Esophagus squamous epithelium (tissue), 5 donors: ENCODE data around the gene CLDN19. TPM values are rescaled to one million over a fixed set of nuclear protein-coding genes. Genes with fewer than 3 reads are reported as not detected.

ENCODE experiments used
- DNase-seq: peaks from one replicate; lab custom pipeline; 2025; lab: John Stamatoyannopoulos, UW
- H3K27ac ChIP-seq, 4 donors: fragments of 200-600 bp; sonication (generic); one replicate each; pipeline ENCODE4 v1.5.1; 2016 to 2019; ENCODE audit warnings: mild to moderate bottlenecking in 1 of 4
- H3K27me3 ChIP-seq, 4 donors: fragments of 200-600 bp; sonication (generic); 1 replicate in 3 of 4; 2 replicates in 1 of 4; pipeline versions ENCODE4 v1.5.1 to v1.6.0; 2017 to 2021; ENCODE audit warnings: antibody characterized with exemption in 1 of 4
- H3K36me3 ChIP-seq, 3 donors: fragments of 200-600 bp; sonication (generic); one replicate each; pipeline ENCODE4 v1.5.1; 2016 to 2019
- H3K4me1 ChIP-seq, 3 donors: fragments of 200-600 bp; sonication (generic); one replicate each; pipeline ENCODE4 v1.5.1; 2017 to 2019
- H3K4me3 ChIP-seq, 4 donors: fragments of 200-600 bp; sonication (generic); 1 replicate in 3 of 4; 2 replicates in 1 of 4; pipeline ENCODE4 v1.5.1; 2016 to 2019; ENCODE audit warnings: mild to moderate bottlenecking in 2 of 4, moderate library complexity in 1 of 4
- H3K9me3 ChIP-seq, 3 donors: fragments of 200-600 bp; sonication (generic); one replicate each; pipeline ENCODE4 v1.5.1; 2016 to 2019
- CTCF ChIP-seq, 6 experiments: fragments of 450-650 bp in 4 of 6; fragments of 200-600 bp in 2 of 6; sonication (generic) in 2 of 6; IDR thresholded peaks; one replicate each; pipeline ENCODE4 v1.5.1; 2016 to 2019; ENCODE audit warnings: antibody characterized with exemption in 6 of 6, mild to moderate bottlenecking in 4 of 6, moderate library complexity in 4 of 6
- POLR2A ChIP-seq, 4 donors: fragments of 450-650 bp; IDR thresholded peaks; one replicate each; pipeline ENCODE4 v1.6.1; 2017; ENCODE audit warnings: antibody characterized with exemption in 4 of 4, mild to moderate bottlenecking in 4 of 4, moderate library complexity in 3 of 4
- WGBS, 2 donors: methylation state at CpG; one replicate each; pipeline ENCODE4 v1.1.5; 2018; 5-methylcytosine and 5-hydroxymethylcytosine counted together
- intact Hi-C: fragments of 100-400 bp; cut with DNase I; formaldehyde crosslinking; loops from one replicate; pipeline ENCODE4 v1.15.0; 2022
- total RNA-seq, 4 donors: library from RNA; depleted of rRNA; stranded (reverse); fragments of >200 nt; gene quantifications; one replicate each; pipeline ENCODE4 v1.1.0, GENCODE V29; 2016
- donor health status: DM: yes; HTN: yes; CAD: no.

The CLDN19 gene
- total RNA-seq, 4 donors from 2014 or later = 0.21 TPM; not detected in 3

DNA sequence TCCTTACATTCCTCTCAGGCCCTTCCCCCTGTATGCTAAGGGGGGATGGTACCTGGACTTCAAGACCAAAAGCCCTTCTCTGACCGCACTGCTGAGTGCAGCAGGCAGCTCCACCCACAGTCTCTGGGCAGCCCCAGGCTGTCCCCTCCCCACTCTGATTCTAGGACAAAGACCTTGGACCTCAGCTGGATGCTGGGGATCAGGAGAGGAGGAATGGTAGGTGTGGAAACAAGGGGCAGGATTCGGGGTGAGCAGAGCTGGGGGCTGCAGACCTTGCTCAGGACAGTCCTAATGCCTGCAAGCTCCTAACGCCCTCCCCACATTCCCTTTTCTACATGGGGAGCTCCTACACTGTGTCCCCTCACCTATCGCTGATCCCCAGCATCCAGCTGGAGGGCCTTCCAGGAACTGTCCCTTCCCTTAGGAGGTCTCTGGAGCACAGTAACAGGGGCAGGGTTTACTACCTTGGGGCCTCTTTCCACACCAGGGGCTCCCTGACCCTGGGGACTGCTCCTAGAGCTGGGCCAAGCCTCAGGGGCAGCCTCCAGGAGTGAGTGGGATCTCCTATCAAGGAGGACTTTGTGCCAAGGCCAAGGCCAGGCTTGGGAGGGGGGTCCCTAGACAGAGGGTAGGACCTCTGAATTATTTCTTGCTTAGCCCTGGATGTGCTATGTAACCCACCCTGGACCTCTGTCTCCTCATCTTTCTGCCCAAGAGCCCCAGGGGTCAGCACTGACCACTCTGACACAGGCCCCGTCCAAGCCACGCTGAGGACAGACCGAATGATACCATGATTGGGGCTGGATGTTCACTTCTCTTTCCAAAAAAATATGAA is 5.6 kb downstream of the CLDN19 start:
- Histone ChIP-seq H3K4me3 (no peak overlapping the region), H3K36me3 (no peaks in the 10 kb centered on the region), H3K4me1 (peaks cover 8 to 27% (median 22%) of the 10 kb centered on the region in 3 donors), H3K27ac (no peak overlapping the region), H3K9me3 (no peaks in the 10 kb centered on the region), H3K27me3 (no peaks in the 10 kb centered on the region)
- TF ChIP-seq CTCF (IDR thresholded peaks at IDR 0.05) = no peak
- TF ChIP-seq POLR2A (IDR thresholded peaks at IDR 0.05) = no peak
- 83 to 86% methylated on average over 6 to 7 of the region's 7 CpGs for WGBS, 2 donors
- DNase-seq = no peak
- intact Hi-C loops = no loop called here

DNA sequence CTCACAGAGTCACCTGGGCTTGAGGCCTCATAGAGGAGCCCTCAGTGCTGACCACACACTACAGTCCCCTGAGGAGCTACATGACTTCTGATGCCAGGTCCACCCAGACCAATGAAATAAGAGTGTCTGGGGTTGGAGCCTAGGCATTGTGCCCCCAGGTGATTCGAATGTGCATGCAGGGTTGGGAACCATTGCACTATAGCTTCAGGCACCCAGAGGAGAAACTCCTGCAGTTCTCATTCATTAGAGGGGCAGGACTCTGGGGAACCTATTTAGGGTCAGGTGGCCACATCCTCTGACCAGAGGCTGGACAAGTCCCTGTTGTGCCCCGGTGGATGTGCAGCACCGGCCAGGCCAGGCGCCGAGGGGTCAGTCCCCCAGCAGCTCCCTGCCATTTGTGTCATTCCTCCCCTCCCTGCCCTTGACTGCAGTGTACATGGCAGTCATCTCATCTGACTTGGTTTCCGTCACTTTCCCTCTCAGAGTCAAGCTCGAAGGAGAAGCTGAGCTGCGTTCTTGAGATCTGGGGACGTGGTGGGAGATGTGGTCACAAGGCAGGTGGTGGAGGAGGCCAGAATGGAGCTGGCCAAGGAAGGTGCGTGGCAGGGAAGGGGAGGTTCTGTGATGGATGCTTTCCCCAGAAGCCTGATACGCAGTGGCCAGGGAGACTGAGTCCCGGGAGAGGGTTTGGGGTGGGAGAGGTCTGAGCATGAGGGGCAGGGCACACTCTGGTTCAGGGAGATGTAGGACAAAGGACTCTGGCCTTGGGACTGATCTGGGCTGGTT is 6.4 kb downstream of the CLDN19 start:
- no peaks in the 10 kb centered on the region for H3K36me3 ChIP-seq
- intact Hi-C loops = no loop called here
- no peak for DNase-seq
- H3K27ac ChIP-seq = no peak overlapping the region
- no peaks in the 10 kb centered on the region for H3K27me3 ChIP-seq
- peaks cover 8 to 27% (median 22%) of the 10 kb centered on the region in 3 donors for H3K4me1 ChIP-seq
- H3K4me3 ChIP-seq = no peak overlapping the region
- no peak for TF ChIP-seq CTCF (IDR thresholded peaks at IDR 0.05)
- TF ChIP-seq POLR2A (IDR thresholded peaks at IDR 0.05) = no peak
- no peaks in the 10 kb centered on the region for H3K9me3 ChIP-seq
- 92% methylated on average over 7 to 11 of the region's 12 CpGs for WGBS, 2 donors

DNA sequence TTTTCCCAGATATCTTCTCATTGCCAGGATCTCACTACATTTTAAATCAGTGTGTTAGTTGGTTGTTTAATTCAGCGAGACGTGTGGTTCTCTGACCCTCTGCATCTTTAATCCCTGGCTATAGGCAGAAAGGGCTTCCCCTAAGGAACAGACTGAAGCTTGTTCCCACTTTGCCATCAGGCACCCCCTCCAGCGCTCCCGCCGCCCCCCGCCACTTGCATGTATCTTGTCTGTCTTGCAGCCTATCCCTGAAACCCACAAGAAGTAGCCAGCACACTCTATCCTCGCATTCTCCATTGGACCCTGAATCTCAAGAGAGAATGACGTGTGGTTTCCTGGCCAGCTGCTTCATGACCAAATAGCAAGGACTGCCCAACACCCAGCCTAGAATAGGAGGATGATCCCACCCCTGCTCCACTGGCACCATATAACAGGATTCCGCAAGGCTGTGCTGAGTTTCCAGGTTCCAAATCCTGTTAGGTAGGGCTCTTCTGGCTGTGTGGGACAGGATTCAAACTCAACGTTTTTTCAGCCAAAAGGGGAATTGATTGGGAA is 7.8 kb downstream of the CLDN19 start:
- H3K36me3 ChIP-seq = no peaks in the 10 kb centered on the region
- intact Hi-C loops = no loop called here
- 62 to 74% methylated on average over 6 to 10 of the region's 10 CpGs for WGBS, 2 donors
- H3K4me1 ChIP-seq = peaks cover 8 to 19% (median 17%) of the 10 kb centered on the region in 3 donors
- TF ChIP-seq POLR2A (IDR thresholded peaks at IDR 0.05) (no peak), CTCF (IDR thresholded peaks at IDR 0.05) (no peak)
- DNase-seq = no peak
- H3K4me3 ChIP-seq = no peak overlapping the region
- H3K27me3 ChIP-seq = no peaks in the 10 kb centered on the region
- no peak overlapping the region for H3K27ac ChIP-seq
- H3K9me3 ChIP-seq = no peaks in the 10 kb centered on the region

DNA sequence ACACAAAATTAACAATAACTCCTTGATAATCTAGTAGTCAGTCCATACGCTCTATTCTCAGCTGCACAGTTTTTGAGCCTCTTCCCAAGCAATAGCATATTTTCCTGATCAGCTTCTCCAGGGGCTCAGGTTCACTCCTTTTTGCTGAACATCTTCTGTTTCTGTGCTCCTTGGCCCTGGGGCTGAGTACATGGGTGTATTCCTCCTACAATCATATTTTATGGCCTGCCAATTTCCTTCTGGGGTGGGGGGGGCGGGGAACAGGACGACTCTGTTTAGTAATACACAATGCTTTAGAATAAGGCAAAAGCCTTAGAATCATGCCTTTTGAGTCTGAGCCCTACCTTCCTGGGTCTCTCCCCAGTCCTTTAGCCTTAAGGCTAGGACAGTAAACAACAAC is 8.5 kb downstream of the CLDN19 start:
- no peak overlapping the region for H3K4me3 ChIP-seq
- H3K36me3 ChIP-seq = no peaks in the 10 kb centered on the region
- intact Hi-C loops = no loop called here
- H3K9me3 ChIP-seq = no peaks in the 10 kb centered on the region
- H3K27me3 ChIP-seq = no peaks in the 10 kb centered on the region
- no peak for DNase-seq
- TF ChIP-seq CTCF (IDR thresholded peaks at IDR 0.05) = no peak
- no peak for TF ChIP-seq POLR2A (IDR thresholded peaks at IDR 0.05)
- no peak overlapping the region for H3K27ac ChIP-seq
- peaks cover 3 to 13% (median 11%) of the 10 kb centered on the region in 3 donors for H3K4me1 ChIP-seq
- 38 to 57% methylated on average over 3 of the region's 3 CpGs for WGBS, 2 donors
